HepG2 (cell line): ENCODE data around the gene GUK1. TPM values are rescaled to one million over a fixed set of nuclear protein-coding genes. Genes with fewer than 3 reads are reported as not detected.

Experiments
- ATAC-seq: fragments of 200-7000 bp; cut with Tn5 transposase; 3 replicates; pipeline ENCODE4 v1.9.1; 2020; ENCODE audit warnings: mild to moderate bottlenecking, moderate library complexity
- BruUV-seq: library from RNA; stranded (reverse); fragments of 400-500 nt; replicated peaks from 2 replicates; lab custom pipeline; 2021; lab: Mats Ljungman, UMichigan
- CTCF ChIA-PET: fragments of 300-600 bp; formaldehyde crosslinking; extraction: SDS; loops from one replicate; lab custom pipeline; 2021; ENCODE audit warnings: low total read pairs, inconsistent platforms, low intra/inter-chr PET ratio; lab: Yijun Ruan, JAX
- POLR2A ChIA-PET: fragments of 350-600 bp; sonication (Branson Sonifier 250); formaldehyde crosslinking; loops from one replicate; lab custom pipeline; 2020; ENCODE audit warnings: antibody characterized with exemption, inconsistent platforms; lab: Yijun Ruan, JAX
- DNase-seq: peaks from one replicate; pipeline ENCODE4 v3.0.0-alpha.2; 2015; ENCODE audit warnings: low spot score
- FAIRE-seq: peaks from 3 replicates; lab custom pipeline; 2011; peaks lifted over from hg19 to GRCh38; lab: Jason Lieb, UNC
- H2AFZ ChIP-seq: one replicate; pipeline ENCODE4 v1.6.1; 2011; ENCODE audit warnings: low read length, inconsistent platforms
- H3K27ac ChIP-seq: fragments of 300-600 bp; 3 replicates; pipeline ENCODE4 v1.8.0; 2011; ENCODE audit warnings: mixed run types, mild to moderate bottlenecking, mixed read lengths, low read length, inconsistent platforms; ENCODE audit not compliant: insufficient read depth; ENCODE audit errors: extremely low read length
- H3K27me3 ChIP-seq, 2 experiments: fragments of 200-600 bp in 1 of 2; 2 replicates in 1 of 2; 3 replicates in 1 of 2; pipeline versions ENCODE4 v1.6.0 to v1.8.0; 2011; ENCODE audit warnings: low read length in 2 of 2, mild to moderate bottlenecking in 2 of 2, moderate library complexity in 2 of 2, inconsistent platforms in 1 of 2; ENCODE audit not compliant: insufficient read depth in 2 of 2, control insufficient read depth in 1 of 2
- H3K36me3 ChIP-seq, 2 experiments: fragments of 200-600 bp in 1 of 2; replicated peaks in 1 of 2; 2 replicates in 1 of 2; 3 replicates in 1 of 2; pipeline versions ENCODE4 v1.5.1 to v1.8.0; 2011; ENCODE audit warnings: low read length in 2 of 2, inconsistent platforms in 1 of 2; ENCODE audit not compliant: insufficient read depth in 2 of 2, control insufficient read depth in 1 of 2
- H3K4me1 ChIP-seq: 2 replicates; pipeline ENCODE4 v1.5.1; 2012; ENCODE audit warnings: low read length, inconsistent platforms; ENCODE audit not compliant: insufficient read depth
- H3K4me2 ChIP-seq: 2 replicates; pipeline ENCODE4 v1.6.0; 2011; ENCODE audit warnings: low read depth, low read length, inconsistent platforms
- H3K4me3 ChIP-seq, 3 experiments: fragments of 200-600 bp in 1 of 3; sonication (generic), shearing (Covaris generic) in 1 of 3; replicated peaks in 1 of 3; 2 replicates each; pipeline ENCODE4 v1.5.1; 2011 to 2016; ENCODE audit warnings: low read length in 3 of 3, inconsistent platforms in 2 of 3, low read depth in 2 of 3, mild to moderate bottlenecking in 2 of 3, control low read depth in 1 of 3, mixed read lengths in 1 of 3; ENCODE audit not compliant: insufficient read depth in 1 of 3
- H3K79me2 ChIP-seq: one replicate; pipeline ENCODE4 v1.6.1; 2011; ENCODE audit warnings: low read length, inconsistent platforms; ENCODE audit not compliant: insufficient read depth
- H3K9ac ChIP-seq: 2 replicates; pipeline ENCODE4 v1.6.0; 2011; ENCODE audit warnings: mild to moderate bottlenecking, low read depth, low read length, inconsistent platforms; ENCODE audit not compliant: insufficient read depth
- H3K9me3 ChIP-seq: 2 replicates; pipeline ENCODE4 v1.5.1; 2012; ENCODE audit warnings: mild to moderate bottlenecking, low read length
- H4K20me1 ChIP-seq: 2 replicates; pipeline ENCODE4 v1.6.0; 2011; ENCODE audit warnings: inconsistent platforms, mild to moderate bottlenecking, low read length, moderate library complexity; ENCODE audit not compliant: insufficient read depth
- AGO2 ChIP-seq: fragments of 200-400 bp; formaldehyde crosslinking; optimal IDR thresholded peaks from 2 replicates; pipeline ENCODE3; 2017; ENCODE audit warnings: mild to moderate bottlenecking, low read depth, low read length, moderate library complexity
- IRX3 ChIP-seq: sonication (generic); formaldehyde crosslinking; IDR thresholded peaks from 2 replicates; pipeline ENCODE4 v1.8.1; 2023; ENCODE audit warnings: mild to moderate bottlenecking, low read depth, missing genetic modification reagents, borderline replicate concordance
- KLF11 ChIP-seq: IDR thresholded peaks from 2 replicates; pipeline ENCODE4 v1.6.1; 2016; ENCODE audit warnings: missing compliant biosample characterization
- NONO ChIP-seq, 2 experiments: fragments of 450-650 bp in 1 of 2; sonication (generic) in 1 of 2; formaldehyde crosslinking in 1 of 2; IDR thresholded peaks in 1 of 2; conservative IDR thresholded peaks in 1 of 2; 2 replicates each; pipeline versions ENCODE4 v1.6.1 to v1.8.0; 2017 to 2022; ENCODE audit warnings: mild to moderate bottlenecking in 1 of 2, missing genetic modification reagents in 1 of 2, moderate library complexity in 1 of 2
- RBFOX2 ChIP-seq: fragments of 200-400 bp; formaldehyde crosslinking; IDR thresholded peaks from 2 replicates; pipeline ENCODE4 v1.6.1; 2017; ENCODE audit warnings: low read depth, mild to moderate bottlenecking, low read length
- RELA ChIP-seq: sonication (generic); formaldehyde crosslinking; IDR thresholded peaks from 2 replicates; pipeline ENCODE4 v1.4.0; 2020; ENCODE audit warnings: missing genetic modification reagents
- TOPORS ChIP-seq: sonication (generic); formaldehyde crosslinking; IDR thresholded peaks from 2 replicates; pipeline ENCODE4 v1.8.0; 2023; ENCODE audit warnings: mild to moderate bottlenecking, missing genetic modification reagents
- ZSCAN25 ChIP-seq: sonication (generic); formaldehyde crosslinking; IDR thresholded peaks from 2 replicates; pipeline ENCODE4 v1.8.0; 2022; ENCODE audit warnings: mild to moderate bottlenecking, missing genetic modification reagents
- ZZZ3 ChIP-seq: sonication (generic); formaldehyde crosslinking; IDR thresholded peaks from 2 replicates; pipeline ENCODE4 v1.4.0; 2020; ENCODE audit warnings: missing genetic modification reagents, mild to moderate bottlenecking, borderline replicate concordance
- WGBS: methylation state at CpG from one replicate; pipeline ENCODE4 v1.1.6; 2017; ENCODE audit warnings: low lambda C conversion rate; 5-methylcytosine and 5-hydroxymethylcytosine counted together
- in situ Hi-C: cut with HindIII; loops from 2 replicates; pipeline ENCODE4 v1.10.0; 2017; ENCODE audit warnings: low pct_unique_long_range_greater_than_20kb; ENCODE audit not compliant: extremely low pct_ligation_motif_present
- intact Hi-C: fragments of 100-400 bp; cut with micrococcal nuclease; formaldehyde crosslinking; loops from one replicate; pipeline ENCODE4 v1.10.0; 2022; ENCODE audit not compliant: unreplicated experiment
- polyA plus RNA-seq, 8 experiments: library from polyadenylated mRNA; depleted of rRNA in 3 of 8; stranded (reverse) in 7 of 8; unstranded in 1 of 8; fragments of >200 nt; fragmentation: Illumina TruSeq in 4 of 8; extraction: Trizol in 4 of 8; gene quantifications; 2 replicates each; pipeline versions ENCODE4 v1.2.1 to v1.2.3, GENCODE V29; 2011 to 2016; ENCODE audit warnings: low read depth in 4 of 8, missing spikeins in 1 of 8, mixed read lengths in 1 of 8; ENCODE audit not compliant: insufficient read depth in 1 of 8
- total RNA-seq, 5 experiments: library from RNA; depleted of rRNA; stranded (reverse); fragments of >200 nt; fragmentation: Illumina TruSeq; extraction: Trizol; gene quantifications; 2 replicates each; pipeline ENCODE4 v1.2.3, GENCODE V29; 2016; ENCODE audit warnings: low read depth in 1 of 5
- TF ChIP-seq, protein P1 (sequence below): sonication (generic); formaldehyde crosslinking; IDR thresholded peaks from 2 replicates; pipeline ENCODE4 v1.5.0; 2020; ENCODE audit warnings: mild to moderate bottlenecking, missing genetic modification reagents
- TF ChIP-seq, protein P2 (sequence below): sonication (generic); formaldehyde crosslinking; IDR thresholded peaks from 2 replicates; pipeline ENCODE4 v1.4.0; 2020; ENCODE audit warnings: missing genetic modification reagents
- TF ChIP-seq, protein P3 (sequence below): sonication (generic); formaldehyde crosslinking; IDR thresholded peaks from 2 replicates; pipeline ENCODE4 v1.8.1; 2023; ENCODE audit warnings: mild to moderate bottlenecking, missing genetic modification reagents
- TF ChIP-seq, protein P4 (sequence below): sonication (generic); formaldehyde crosslinking; IDR thresholded peaks from 2 replicates; pipeline ENCODE4 v1.5.0; 2020; ENCODE audit warnings: mild to moderate bottlenecking, missing genetic modification reagents
- TF ChIP-seq, protein P5 (sequence below): sonication (generic); formaldehyde crosslinking; IDR thresholded peaks from 2 replicates; pipeline ENCODE4 v1.5.1; 2020; ENCODE audit warnings: mild to moderate bottlenecking, moderate library complexity, missing genetic modification reagents

Gene GUK1
- total and polyA plus RNA-seq, 2 of the 13 experiments (the other 11 are each of a cell fraction or from before 2014, with no cell fraction given) = 116 to 154 TPM

DNA sequence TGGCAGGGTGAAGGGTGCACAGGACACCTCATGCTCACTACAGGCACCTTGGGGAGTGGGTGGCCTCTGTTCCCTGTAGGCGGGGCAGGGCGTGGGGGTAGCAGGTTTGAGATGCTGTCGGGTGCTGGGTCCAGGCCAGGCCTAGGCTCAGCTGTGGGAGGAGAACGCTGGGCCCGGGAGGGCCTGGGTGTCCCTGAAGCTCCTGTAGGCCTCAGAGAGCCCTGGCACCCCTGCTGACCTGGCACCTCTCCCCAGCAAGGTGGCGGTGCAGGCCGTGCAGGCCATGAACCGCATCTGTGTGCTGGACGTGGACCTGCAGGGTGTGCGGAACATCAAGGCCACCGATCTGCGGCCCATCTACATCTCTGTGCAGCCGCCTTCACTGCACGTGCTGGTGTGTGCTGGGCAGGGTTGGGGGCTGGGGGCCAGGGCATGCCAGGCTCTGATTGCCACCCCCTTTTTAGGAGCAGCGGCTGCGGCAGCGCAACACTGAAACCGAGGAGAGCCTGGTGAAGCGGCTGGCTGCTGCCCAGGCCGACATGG, 7.1 kb downstream of the GUK1 start:
- H3K4me2 ChIP-seq = no peak overlapping the region
- H2AFZ ChIP-seq = no peak overlapping the region
- H3K9me3 ChIP-seq = no peaks in the 10 kb centered on the region
- ChIA-PET POLR2A (interaction anchor here (1.3 kb wide), 1 partner anchor 18 kb away, joined by 3 read pairs; the partner anchor contains the start of gene IBA57), CTCF (no interaction called here)
- no peak for ATAC-seq
- intact Hi-C loops = no loop called here
- H3K27me3 ChIP-seq = no peaks in the 10 kb centered on the region
- H4K20me1 ChIP-seq = peaks cover 23% of the 10 kb centered on the region; the same call in 1 of the 2 replicates
- 85% methylated on average over 4 of the region's 20 CpGs for WGBS
- H3K27ac ChIP-seq = no peak overlapping the region
- peaks cover 45% of the 10 kb centered on the region for H3K79me2 ChIP-seq
- no TSS peak for BruUV-seq
- H3K9ac ChIP-seq = no peak overlapping the region
- DNase-seq = no peak
- no peak overlapping the region for H3K4me3 ChIP-seq
- no peak for FAIRE-seq
- H3K4me1 ChIP-seq = peaks cover 60% of the 10 kb centered on the region
- peaks cover 4 to 17% of the 10 kb centered on the region in 2 experiments; a peak in 4 of 5 replicates for H3K36me3 ChIP-seq
- in situ Hi-C loops = no loop called here
- TF ChIP-seq ZZZ3 (CRISPR knock-in tag) = no peak
- TF ChIP-seq, protein P1, sequence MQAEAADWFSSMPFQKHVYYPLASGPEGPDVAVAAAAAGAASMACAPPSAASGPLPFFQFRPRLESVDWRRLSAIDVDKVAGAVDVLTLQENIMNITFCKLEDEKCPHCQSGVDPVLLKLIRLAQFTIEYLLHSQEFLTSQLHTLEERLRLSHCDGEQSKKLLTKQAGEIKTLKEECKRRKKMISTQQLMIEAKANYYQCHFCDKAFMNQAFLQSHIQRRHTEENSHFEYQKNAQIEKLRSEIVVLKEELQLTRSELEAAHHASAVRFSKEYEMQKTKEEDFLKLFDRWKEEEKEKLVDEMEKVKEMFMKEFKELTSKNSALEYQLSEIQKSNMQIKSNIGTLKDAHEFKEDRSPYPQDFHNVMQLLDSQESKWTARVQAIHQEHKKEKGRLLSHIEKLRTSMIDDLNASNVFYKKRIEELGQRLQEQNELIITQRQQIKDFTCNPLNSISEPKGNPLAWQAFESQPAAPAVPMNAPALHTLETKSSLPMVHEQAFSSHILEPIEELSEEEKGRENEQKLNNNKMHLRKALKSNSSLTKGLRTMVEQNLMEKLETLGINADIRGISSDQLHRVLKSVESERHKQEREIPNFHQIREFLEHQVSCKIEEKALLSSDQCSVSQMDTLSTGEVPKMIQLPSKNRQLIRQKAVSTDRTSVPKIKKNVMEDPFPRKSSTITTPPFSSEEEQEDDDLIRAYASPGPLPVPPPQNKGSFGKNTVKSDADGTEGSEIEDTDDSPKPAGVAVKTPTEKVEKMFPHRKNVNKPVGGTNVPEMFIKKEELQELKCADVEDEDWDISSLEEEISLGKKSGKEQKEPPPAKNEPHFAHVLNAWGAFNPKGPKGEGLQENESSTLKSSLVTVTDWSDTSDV = no peak
- no peak for TF ChIP-seq KLF11 (CRISPR knock-in tag)
- TF ChIP-seq TOPORS (CRISPR knock-in tag) = no peak
- TF ChIP-seq, protein P2, sequence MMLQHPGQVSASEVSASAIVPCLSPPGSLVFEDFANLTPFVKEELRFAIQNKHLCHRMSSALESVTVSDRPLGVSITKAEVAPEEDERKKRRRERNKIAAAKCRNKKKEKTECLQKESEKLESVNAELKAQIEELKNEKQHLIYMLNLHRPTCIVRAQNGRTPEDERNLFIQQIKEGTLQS (CRISPR knock-in tag) = no peak
- TF ChIP-seq ZSCAN25 (CRISPR knock-in tag) = no peak
- peak; percentile 61 for TF ChIP-seq AGO2
- TF ChIP-seq, protein P3, sequence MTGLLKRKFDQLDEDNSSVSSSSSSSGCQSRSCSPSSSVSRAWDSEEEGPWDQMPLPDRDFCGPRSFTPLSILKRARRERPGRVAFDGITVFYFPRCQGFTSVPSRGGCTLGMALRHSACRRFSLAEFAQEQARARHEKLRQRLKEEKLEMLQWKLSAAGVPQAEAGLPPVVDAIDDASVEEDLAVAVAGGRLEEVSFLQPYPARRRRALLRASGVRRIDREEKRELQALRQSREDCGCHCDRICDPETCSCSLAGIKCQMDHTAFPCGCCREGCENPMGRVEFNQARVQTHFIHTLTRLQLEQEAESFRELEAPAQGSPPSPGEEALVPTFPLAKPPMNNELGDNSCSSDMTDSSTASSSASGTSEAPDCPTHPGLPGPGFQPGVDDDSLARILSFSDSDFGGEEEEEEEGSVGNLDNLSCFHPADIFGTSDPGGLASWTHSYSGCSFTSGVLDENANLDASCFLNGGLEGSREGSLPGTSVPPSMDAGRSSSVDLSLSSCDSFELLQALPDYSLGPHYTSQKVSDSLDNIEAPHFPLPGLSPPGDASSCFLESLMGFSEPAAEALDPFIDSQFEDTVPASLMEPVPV (CRISPR knock-in tag) = no peak
- no peak for TF ChIP-seq IRX3
- TF ChIP-seq NONO (IDR thresholded peaks at IDR 0.05) = no peak
- no peak for TF ChIP-seq NONO (CRISPR knock-in tag; conservative IDR thresholded peaks at IDR 0.05)
- TF ChIP-seq RBFOX2 = peak; percentile 61; the same call in 1 of the 2 replicates
- TF ChIP-seq, protein P4, sequence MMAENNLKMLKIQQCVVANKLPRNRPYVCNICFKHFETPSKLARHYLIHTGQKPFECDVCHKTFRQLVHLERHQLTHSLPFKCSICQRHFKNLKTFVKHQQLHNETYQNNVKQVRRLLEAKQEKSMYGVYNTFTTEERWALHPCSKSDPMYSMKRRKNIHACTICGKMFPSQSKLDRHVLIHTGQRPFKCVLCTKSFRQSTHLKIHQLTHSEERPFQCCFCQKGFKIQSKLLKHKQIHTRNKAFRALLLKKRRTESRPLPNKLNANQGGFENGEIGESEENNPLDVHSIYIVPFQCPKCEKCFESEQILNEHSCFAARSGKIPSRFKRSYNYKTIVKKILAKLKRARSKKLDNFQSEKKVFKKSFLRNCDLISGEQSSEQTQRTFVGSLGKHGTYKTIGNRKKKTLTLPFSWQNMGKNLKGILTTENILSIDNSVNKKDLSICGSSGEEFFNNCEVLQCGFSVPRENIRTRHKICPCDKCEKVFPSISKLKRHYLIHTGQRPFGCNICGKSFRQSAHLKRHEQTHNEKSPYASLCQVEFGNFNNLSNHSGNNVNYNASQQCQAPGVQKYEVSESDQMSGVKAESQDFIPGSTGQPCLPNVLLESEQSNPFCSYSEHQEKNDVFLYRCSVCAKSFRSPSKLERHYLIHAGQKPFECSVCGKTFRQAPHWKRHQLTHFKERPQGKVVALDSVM = no peak
- no peak for TF ChIP-seq RELA
- TF ChIP-seq, protein P5, sequence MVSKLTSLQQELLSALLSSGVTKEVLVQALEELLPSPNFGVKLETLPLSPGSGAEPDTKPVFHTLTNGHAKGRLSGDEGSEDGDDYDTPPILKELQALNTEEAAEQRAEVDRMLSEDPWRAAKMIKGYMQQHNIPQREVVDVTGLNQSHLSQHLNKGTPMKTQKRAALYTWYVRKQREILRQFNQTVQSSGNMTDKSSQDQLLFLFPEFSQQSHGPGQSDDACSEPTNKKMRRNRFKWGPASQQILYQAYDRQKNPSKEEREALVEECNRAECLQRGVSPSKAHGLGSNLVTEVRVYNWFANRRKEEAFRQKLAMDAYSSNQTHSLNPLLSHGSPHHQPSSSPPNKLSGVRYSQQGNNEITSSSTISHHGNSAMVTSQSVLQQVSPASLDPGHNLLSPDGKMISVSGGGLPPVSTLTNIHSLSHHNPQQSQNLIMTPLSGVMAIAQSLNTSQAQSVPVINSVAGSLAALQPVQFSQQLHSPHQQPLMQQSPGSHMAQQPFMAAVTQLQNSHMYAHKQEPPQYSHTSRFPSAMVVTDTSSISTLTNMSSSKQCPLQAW = no peak
